Nephron (organoid): ENCODE data around the gene LHFPL5.

ENCODE experiments used
- H3K27ac Mint-ChIP-seq, 3 experiments: 2 replicates each; pipeline ENCODE4 v1.8.0; 2020; ENCODE audit warnings: mixed read lengths in 3 of 3, mild to moderate bottlenecking in 2 of 3, moderate library complexity in 1 of 3
- H3K27me3 Mint-ChIP-seq: 2 replicates; pipeline ENCODE4 v1.8.0; 2021; ENCODE audit warnings: low read depth, mild to moderate bottlenecking, moderate library complexity, mixed read lengths
- H3K36me3 Mint-ChIP-seq: 2 replicates; pipeline ENCODE4 v1.8.0; 2020; ENCODE audit warnings: low read depth, mixed read lengths
- H3K4me1 Mint-ChIP-seq: 2 replicates; pipeline ENCODE4 v1.8.0; 2020; ENCODE audit warnings: mixed read lengths
- H3K4me3 Mint-ChIP-seq, 3 experiments: 2 replicates each; pipeline ENCODE4 v1.8.0; 2020; ENCODE audit warnings: mild to moderate bottlenecking in 3 of 3, mixed read lengths in 3 of 3, moderate library complexity in 2 of 3
- H3K9me3 Mint-ChIP-seq: 2 replicates; pipeline ENCODE4 v1.8.0; 2020; ENCODE audit warnings: mixed read lengths
- CTCF ChIP-seq, 3 experiments: fragments of 200-600 bp; sonication (generic); IDR thresholded peaks; one replicate each; pipeline ENCODE4 v1.5.0; 2021; ENCODE audit warnings: antibody characterized with exemption in 3 of 3; ENCODE audit not compliant: unreplicated experiment in 3 of 3

LHFPL5 gene

GRCh38 chr6:35787266-35788218 lies 17.6 kb upstream of the LHFPL5 start:
- H3K36me3 Mint-ChIP-seq: no peaks in the 10 kb centered on the region
- H3K4me3 Mint-ChIP-seq: no peak overlapping the region
- H3K9me3 Mint-ChIP-seq: no peaks in the 10 kb centered on the region
- no peaks in the 10 kb centered on the region for H3K4me1 Mint-ChIP-seq
- peaks cover 53% of the 10 kb centered on the region for H3K27me3 Mint-ChIP-seq
- H3K27ac Mint-ChIP-seq: no peak overlapping the region
- no peak for TF ChIP-seq CTCF (IDR thresholded peaks at IDR 0.05; ENCODE audit: unreplicated experiment in 3 of 3)

- no peaks in the 10 kb centered on the region for H3K9me3 Mint-ChIP-seq
Measured at GRCh38 chr6:35788423-35788982, 16.6 kb upstream of the LHFPL5 start.

GRCh38 chr6:35790683-35791082 lies 14.5 kb upstream of the LHFPL5 start:
- H3K27ac Mint-ChIP-seq: no peak overlapping the region
- H3K36me3 Mint-ChIP-seq: no peaks in the 10 kb centered on the region
- no peaks in the 10 kb centered on the region for H3K4me1 Mint-ChIP-seq
- no peak overlapping the region for H3K4me3 Mint-ChIP-seq
- no peaks in the 10 kb centered on the region for H3K9me3 Mint-ChIP-seq
- peaks cover 65% of the 10 kb centered on the region for H3K27me3 Mint-ChIP-seq
- TF ChIP-seq CTCF (IDR thresholded peaks at IDR 0.05; ENCODE audit: unreplicated experiment in 3 of 3): no peak

More at GRCh38 chr6:35788423-35788982, 16.6 kb upstream of the LHFPL5 start:
- Mint-ChIP-seq H3K36me3 (no peaks in the 10 kb centered on the region), H3K27ac (no peak overlapping the region), H3K4me3 (no peak overlapping the region), H3K4me1 (no peaks in the 10 kb centered on the region), H3K27me3 (peaks cover 59% of the 10 kb centered on the region)
- no peak for TF ChIP-seq CTCF (IDR thresholded peaks at IDR 0.05; ENCODE audit: unreplicated experiment in 3 of 3)

GRCh38 chr6:35794536-35795452 lies 10.4 kb upstream of the LHFPL5 start:
- no peaks in the 10 kb centered on the region for H3K36me3 Mint-ChIP-seq
- H3K4me1 Mint-ChIP-seq: no peaks in the 10 kb centered on the region
- H3K27ac Mint-ChIP-seq: no peak overlapping the region
- no peak for TF ChIP-seq CTCF (IDR thresholded peaks at IDR 0.05; ENCODE audit: unreplicated experiment in 3 of 3)
- no peaks in the 10 kb centered on the region for H3K9me3 Mint-ChIP-seq
- no peak overlapping the region for H3K4me3 Mint-ChIP-seq
- H3K27me3 Mint-ChIP-seq: peaks cover 36% of the 10 kb centered on the region

- H3K9me3 Mint-ChIP-seq: no peaks in the 10 kb centered on the region
- H3K4me1 Mint-ChIP-seq: no peaks in the 10 kb centered on the region
- TF ChIP-seq CTCF (IDR thresholded peaks at IDR 0.05; ENCODE audit: unreplicated experiment in 3 of 3): no peak
- no peaks in the 10 kb centered on the region for H3K36me3 Mint-ChIP-seq
- H3K4me3 Mint-ChIP-seq: no peak overlapping the region
- H3K27ac Mint-ChIP-seq: no peak overlapping the region
- peaks cover 37% of the 10 kb centered on the region for H3K27me3 Mint-ChIP-seq
Measured at GRCh38 chr6:35795453-35796071, 9.6 kb upstream of the LHFPL5 start.
